Mesothelial cell of epicardium (in vitro differentiated cells): ENCODE data around the gene MOB1B. TPM values are rescaled to one million over a fixed set of nuclear protein-coding genes. Genes with fewer than 3 reads are reported as not detected.

Experiments
- DNase-seq, 2 experiments: peaks; one replicate each; pipeline ENCODE4 v3.0.0; 2021; ENCODE audit warnings: low spot score in 2 of 2; ENCODE audit not compliant: unreplicated experiment in 2 of 2
- H3K27ac Mint-ChIP-seq: 2 replicates; pipeline ENCODE4 v1.8.0; 2021; ENCODE audit warnings: mixed read lengths
- H3K27me3 Mint-ChIP-seq: 2 replicates; pipeline ENCODE4 v1.8.0; 2021; ENCODE audit warnings: low read depth, mixed read lengths
- H3K36me3 Mint-ChIP-seq: 2 replicates; pipeline ENCODE4 v1.8.0; 2021; ENCODE audit warnings: mixed read lengths
- H3K4me1 Mint-ChIP-seq: 2 replicates; pipeline ENCODE4 v1.8.0; 2021; ENCODE audit warnings: mixed read lengths
- H3K4me3 Mint-ChIP-seq: 2 replicates; pipeline ENCODE4 v1.8.0; 2021; ENCODE audit warnings: mild to moderate bottlenecking, moderate library complexity, mixed read lengths
- H3K9me3 Mint-ChIP-seq: 2 replicates; pipeline ENCODE4 v1.8.0; 2021; ENCODE audit warnings: mixed read lengths
- CTCF ChIP-seq: fragments of 200-600 bp; sonication (generic); IDR thresholded peaks from one replicate; pipeline ENCODE4 v1.5.0; 2021; ENCODE audit warnings: antibody characterized with exemption; ENCODE audit not compliant: unreplicated experiment
- total RNA-seq: library from RNA; stranded (reverse); gene quantifications from 3 replicates; pipeline ENCODE4 v1.2.1, GENCODE V29; 2021

Gene MOB1B
- total RNA-seq, 1 donor from 2014 or later: 36.2 TPM

GRCh38 chr4:70945046-70945445 lies 42.9 kb downstream of the MOB1B start:
- Mint-ChIP-seq H3K4me3 (no peak overlapping the region), H3K4me1 (peaks cover 11% of the 10 kb centered on the region), H3K27me3 (no peaks in the 10 kb centered on the region), H3K9me3 (peaks cover 11% of the 10 kb centered on the region), H3K36me3 (peaks cover 12% of the 10 kb centered on the region), H3K27ac (no peak overlapping the region)
- DNase-seq: no peak
- TF ChIP-seq CTCF: no peak

- Mint-ChIP-seq H3K9me3 (peaks cover 11% of the 10 kb centered on the region), H3K27ac (peak overlapping the region; percentile 21), H3K36me3 (peaks cover 9% of the 10 kb centered on the region), H3K4me3 (no peak overlapping the region), H3K27me3 (no peaks in the 10 kb centered on the region), H3K4me1 (peaks cover 11% of the 10 kb centered on the region)
- no peak for DNase-seq
- TF ChIP-seq CTCF: no peak
These were observed 43.4 kb downstream of the MOB1B start for GRCh38 chr4:70945452-70946055.

GRCh38 chr4:70946939-70947338 lies 44.8 kb downstream of the MOB1B start:
- H3K9me3 Mint-ChIP-seq: peaks cover 8% of the 10 kb centered on the region
- no peak for DNase-seq
- H3K36me3 Mint-ChIP-seq: peaks cover 4% of the 10 kb centered on the region
- no peak overlapping the region for H3K27ac Mint-ChIP-seq
- no peak overlapping the region for H3K4me3 Mint-ChIP-seq
- no peak for TF ChIP-seq CTCF
- no peaks in the 10 kb centered on the region for H3K27me3 Mint-ChIP-seq
- peaks cover 11% of the 10 kb centered on the region for H3K4me1 Mint-ChIP-seq

DNA sequence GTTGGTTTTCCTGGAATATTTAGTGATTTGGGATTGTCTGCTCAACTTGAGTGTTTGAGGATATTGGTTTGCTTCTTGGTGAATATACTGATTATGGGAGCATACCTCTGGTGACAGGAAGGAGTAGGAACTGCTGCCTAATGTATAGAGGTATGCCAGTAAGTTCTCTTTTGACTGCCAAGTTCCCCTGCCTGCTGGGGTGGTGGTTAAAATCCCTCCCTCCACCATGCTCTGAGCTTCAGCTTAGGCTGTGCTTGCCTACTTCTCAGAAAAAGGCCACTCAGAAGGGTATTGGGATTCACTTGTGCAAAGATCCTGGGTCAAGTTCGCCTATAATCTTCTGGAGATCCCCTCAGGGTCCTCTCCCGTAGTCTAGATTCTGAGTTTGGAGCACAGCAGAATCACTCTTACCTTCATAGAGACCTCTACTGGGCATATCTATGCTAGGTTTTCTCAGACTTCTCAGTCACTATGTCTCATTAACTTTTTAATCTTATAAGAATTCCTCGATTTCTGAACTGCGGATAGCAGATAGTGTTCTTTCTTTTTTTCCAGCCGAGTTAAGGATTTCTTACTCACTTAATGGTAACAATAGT lies 46.6 kb downstream of the MOB1B start:
- no peak for TF ChIP-seq CTCF
- Mint-ChIP-seq H3K4me3 (no peak overlapping the region), H3K4me1 (peaks cover 7% of the 10 kb centered on the region), H3K36me3 (peaks cover 2% of the 10 kb centered on the region), H3K27me3 (no peaks in the 10 kb centered on the region), H3K27ac (no peak overlapping the region), H3K9me3 (peaks cover 6% of the 10 kb centered on the region)
- DNase-seq: no peak

DNA sequence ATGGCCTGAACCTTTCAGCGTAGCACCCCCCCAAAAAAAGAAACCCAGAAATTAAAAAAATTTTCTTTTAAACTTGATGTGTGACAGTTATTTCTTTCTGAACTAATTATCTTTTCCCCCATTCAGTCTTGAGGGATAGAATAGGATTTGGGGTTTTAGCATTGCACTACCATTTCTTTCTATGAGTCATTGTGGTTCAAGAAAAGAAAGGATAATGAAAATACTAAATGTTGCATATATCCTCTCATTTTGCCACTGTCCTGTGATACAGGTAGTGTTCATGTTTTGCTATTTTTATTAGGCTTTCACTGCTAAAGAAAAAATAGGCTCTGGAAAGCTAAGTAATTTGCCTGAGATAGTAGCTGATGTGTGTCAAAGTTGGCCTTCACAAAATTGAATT lies 51.9 kb downstream of the MOB1B start:
- no peak for TF ChIP-seq CTCF
- Mint-ChIP-seq H3K27me3 (no peaks in the 10 kb centered on the region), H3K9me3 (no peaks in the 10 kb centered on the region), H3K4me1 (peaks cover 2% of the 10 kb centered on the region), H3K27ac (no peak overlapping the region), H3K4me3 (no peak overlapping the region), H3K36me3 (no peaks in the 10 kb centered on the region)
- no peak for DNase-seq
